ENCODE measurements around the gene SLC32A1.
A peak's percentile ranks its signal among the peaks of the same experiment; 100 is the strongest.

SLC32A1 gene

DNA sequence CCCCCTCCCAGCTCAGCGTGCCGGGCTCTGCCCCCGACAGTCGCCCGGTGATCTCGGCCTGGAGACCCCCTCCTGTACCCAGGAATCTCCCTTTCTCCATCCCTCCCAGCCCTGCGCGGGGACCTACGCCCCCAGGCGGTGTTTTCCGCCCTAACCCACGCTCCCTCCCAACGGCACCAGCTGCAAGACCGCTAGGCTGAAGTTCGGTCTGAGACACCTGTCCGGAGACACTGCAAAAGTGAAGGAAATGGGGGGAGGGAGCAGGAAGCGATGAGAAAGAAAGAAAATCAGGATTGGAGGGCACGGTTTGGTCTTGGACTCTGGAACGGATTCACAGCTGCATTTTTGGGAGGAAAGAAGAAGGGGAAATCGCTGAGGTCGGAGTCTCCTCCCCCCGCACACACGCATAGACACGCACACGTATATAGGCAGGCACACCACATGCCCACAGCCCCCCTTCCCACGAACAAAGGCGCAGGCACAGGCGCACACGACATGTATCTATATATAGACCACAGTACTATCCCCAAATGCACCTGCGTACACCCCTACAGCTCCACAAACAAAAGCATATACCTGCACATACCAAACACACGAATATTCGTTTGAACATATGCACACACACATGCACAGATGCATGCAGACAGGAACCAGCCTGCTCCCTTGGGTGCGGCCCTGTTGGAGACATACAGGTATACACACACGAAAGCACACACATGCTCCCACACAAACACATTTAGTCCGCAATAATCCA, 1.0 kb downstream of the SLC32A1 start:
- DNase-seq (ENCODE audit: low read depth): no peak

DNA sequence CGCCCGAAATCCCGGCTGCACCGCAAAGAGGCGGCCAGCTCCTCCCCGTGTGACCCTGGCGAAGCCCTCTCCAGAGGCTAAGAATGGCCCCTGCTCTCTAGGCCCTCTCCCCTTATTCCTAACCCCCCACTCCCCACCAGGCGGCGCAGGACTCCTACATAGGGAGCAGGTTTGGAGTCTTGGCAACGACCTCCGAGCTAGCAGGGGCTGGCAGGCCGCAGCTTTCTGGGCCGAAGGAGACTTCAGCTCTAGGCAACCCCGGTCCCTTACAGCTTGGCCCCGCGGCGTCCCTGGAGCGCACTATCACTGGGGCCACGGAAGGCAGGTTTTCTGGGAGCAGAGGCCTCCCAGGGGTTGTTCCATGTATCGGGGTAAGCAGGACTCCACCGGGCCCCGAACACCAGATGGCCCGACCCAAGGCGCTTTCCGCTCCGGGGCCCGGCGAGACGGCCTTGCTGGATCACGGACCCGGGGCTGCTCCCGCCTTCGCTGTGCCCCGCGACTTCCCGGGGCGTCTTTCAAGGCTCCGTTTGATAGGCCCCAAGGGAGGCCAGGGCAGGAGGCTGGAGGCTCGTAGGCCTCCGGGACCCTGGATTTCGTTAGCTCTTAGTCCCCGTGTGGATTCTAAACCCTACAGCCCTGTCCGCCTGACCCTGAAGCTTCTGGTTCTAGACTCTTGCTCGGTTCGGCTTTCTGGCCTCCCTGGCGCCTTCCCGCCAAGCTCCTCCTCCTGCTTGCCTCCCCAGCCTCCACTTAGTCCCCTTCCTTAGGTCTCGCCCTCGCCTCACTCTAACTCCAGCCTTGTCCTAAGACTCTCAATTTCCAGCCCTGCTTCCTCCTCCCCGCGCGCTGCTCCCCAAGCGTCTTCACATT, 1.9 kb downstream of the SLC32A1 start:
- DNase-seq (ENCODE audit: low read depth): peak; percentile 76

DNA sequence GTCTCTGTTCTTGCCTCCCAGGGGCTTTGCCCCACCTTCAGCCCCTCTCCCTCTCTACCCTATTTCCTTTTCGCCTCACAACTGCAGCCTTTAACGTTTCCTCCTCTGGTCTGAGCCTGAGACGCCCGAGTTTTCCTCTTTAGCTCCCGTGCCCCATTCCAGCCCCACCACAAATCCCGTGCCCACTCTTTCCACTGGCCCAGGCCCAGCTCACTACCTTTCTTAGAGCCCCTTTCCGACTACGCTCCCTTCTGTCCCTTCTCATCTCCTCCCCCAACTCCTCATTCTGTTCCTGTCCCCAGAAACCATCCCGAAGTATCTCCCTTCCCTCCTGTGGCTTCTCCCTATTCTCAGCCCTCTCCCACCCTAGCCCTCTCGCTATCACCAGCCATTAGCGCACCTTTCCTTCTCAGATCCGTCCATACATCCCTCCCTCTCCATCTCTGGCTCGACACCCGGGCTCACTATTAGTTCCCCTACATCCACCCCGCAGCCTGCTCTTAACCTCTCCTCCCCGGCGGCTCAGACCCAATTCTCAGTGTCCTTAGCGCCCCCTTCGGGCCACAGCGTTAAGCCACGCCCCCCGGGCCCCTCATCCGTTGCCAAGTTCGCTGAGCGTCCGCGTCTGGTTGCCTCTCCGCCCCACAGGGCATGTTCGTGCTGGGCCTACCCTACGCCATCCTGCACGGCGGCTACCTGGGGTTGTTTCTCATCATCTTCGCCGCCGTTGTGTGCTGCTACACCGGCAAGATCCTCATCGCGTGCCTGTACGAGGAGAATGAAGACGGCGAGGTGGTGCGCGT, 2.7 kb downstream of the SLC32A1 start:
- peak; percentile 43 for DNase-seq (ENCODE audit: low read depth)

DNA sequence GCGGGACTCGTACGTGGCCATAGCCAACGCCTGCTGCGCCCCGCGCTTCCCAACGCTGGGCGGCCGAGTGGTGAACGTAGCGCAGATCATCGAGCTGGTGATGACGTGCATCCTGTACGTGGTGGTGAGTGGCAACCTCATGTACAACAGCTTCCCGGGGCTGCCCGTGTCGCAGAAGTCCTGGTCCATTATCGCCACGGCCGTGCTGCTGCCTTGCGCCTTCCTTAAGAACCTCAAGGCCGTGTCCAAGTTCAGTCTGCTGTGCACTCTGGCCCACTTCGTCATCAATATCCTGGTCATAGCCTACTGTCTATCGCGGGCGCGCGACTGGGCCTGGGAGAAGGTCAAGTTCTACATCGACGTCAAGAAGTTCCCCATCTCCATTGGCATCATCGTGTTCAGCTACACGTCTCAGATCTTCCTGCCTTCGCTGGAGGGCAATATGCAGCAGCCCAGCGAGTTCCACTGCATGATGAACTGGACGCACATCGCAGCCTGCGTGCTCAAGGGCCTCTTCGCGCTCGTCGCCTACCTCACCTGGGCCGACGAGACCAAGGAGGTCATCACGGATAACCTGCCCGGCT, 3.4 kb downstream of the SLC32A1 start:
- no peak for DNase-seq (ENCODE audit: low read depth)

DNA sequence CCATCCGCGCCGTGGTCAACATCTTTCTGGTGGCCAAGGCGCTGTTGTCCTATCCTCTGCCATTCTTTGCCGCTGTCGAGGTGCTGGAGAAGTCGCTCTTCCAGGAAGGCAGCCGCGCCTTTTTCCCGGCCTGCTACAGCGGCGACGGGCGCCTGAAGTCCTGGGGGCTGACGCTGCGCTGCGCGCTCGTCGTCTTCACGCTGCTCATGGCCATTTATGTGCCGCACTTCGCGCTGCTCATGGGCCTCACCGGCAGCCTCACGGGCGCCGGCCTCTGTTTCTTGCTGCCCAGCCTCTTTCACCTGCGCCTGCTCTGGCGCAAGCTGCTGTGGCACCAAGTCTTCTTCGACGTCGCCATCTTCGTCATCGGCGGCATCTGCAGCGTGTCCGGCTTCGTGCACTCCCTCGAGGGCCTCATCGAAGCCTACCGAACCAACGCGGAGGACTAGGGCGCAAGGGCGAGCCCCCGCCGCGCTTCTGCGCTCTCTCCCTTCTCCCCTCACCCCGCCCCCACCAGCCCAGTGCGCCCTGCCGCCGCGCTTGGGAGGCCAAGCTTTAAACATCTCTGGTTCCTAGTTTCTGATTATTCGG, 4.0 kb downstream of the SLC32A1 start:
- DNase-seq (ENCODE audit: low read depth): no peak

DNA sequence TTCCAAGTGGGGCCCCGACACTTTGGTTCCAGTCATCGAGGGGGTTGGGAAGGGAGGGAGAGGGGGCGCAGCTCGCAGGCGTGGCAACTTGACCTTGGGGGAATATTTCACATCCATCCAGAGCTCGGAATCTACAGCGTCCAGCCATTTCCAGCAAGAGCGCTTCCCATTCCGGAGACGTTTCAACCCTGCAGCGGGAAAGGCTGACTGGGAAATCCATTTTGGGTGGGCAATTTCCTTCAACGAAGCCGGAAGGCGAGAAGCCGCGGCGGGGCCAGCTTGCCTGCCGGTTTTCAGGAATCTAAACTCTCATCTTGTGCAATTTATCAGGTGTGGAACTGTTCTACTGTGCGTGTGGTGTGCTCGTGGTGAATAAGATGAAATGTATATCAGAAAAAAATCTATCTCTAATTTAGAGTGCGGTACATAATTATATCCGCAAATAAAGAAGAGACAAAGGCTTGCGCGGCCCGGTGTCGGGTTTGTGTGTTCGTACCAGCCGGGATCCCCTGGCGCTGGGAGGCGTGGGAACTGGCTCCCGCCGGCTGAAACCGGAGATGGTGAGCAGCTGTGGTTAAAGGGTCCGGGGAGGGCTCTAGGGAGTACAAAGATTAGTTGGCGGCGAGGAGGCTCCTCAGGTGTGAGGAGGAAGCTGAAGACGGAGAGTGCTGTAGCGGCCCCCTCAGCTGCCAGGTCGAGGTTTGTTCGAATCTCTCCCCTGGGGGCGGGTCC, 4.8 kb downstream of the SLC32A1 start:
- no peak for DNase-seq (ENCODE audit: low read depth)

DNA sequence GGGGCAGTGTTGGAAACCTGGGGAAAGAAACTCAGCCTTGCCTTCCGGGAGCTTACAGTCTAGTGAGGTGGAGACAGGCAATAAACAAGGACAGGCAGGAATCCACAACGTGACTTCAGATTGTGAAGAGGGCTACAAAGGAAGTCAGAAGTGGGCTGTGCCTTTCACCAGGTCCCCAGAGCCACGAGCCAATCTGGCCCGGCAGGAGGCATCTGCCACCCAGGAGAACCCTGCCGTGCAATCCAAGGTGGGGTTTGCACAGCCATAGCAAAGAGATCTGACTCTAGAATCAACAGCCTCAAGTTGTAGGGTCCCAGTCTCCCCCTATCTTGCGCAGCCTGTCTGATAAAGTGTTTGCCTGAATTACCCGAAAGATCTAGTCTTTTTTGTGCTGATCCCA, 5.5 kb downstream of the SLC32A1 start:
- no peak for DNase-seq (ENCODE audit: low read depth)

DNA sequence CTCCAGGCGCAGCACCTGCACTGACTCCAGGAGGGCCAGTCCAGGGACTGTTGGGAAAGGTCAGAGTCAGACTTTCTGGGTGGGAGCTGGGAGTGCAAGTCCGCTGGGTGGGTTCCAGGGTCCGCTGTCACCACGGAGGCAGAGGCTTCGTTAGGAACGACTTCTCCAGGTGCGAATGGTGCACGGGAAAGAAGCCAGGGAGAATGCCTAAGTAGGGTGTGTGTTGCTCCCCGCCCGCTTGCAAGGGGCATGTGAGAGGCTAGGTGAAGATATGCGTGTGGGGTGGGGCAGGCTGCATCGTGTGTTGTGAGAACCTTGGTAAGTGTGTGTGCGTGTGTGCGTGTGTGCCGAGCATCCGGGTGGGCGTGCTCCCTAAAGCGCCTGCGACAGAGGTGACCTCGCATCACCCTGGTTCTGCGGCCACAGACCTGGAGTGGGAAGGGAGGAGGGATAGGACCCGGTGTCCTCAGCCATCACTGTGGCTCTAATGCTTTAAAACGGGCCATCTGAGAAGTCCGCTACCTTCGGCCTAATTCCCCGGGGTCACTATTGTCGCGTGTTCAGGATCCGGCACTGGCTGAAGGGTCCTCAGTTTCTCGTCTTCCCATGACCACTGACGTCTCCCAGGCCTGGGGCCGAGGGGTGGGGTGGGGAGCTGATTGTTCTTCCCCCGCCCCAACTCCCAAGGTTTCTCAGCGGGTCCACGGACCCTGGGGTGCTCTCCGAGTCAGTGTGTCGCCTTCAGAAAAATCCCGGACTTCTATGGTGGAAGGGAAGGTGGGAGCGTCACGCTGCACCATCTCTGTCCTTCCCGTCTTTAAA, 6.1 kb downstream of the SLC32A1 start:
- no peak for DNase-seq (ENCODE audit: low read depth)

DNA sequence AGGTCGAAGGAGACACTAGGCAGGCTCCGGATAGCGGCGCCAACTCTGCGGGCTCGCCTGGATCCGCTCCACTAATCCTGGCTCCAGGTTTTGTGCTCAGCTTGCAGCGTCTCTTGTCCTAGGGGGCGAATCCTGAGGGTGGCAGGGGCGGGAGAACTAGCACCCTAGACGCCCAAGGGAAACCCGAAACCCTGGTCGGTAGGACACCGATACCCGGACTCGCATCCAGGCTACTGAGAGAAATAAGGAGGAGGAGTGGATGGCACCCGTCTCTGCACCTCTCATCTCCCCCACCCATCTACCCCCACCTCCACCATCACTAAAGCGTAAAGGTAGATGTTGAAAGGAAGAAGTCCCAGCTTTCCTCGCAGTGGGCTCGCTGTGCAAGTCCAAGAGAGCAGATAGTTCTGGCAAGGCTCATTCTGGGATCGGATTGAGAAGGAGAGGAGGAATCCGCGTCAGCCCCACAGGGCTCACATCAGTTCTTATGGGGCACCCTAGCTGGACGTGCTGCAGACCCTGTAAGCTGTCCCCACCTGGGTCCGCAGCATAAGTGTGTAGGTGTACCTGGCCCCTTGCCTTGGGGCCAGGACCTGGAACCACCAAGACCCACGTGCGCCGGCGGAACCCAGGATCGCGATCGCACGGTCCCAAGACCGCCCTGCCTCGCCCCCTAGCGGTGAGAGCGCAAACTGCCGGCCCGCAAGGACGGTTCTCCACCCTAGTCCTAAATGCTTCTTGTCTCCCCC, 6.9 kb downstream of the SLC32A1 start:
- peak; percentile 65 for DNase-seq (ENCODE audit: low read depth)

DNA sequence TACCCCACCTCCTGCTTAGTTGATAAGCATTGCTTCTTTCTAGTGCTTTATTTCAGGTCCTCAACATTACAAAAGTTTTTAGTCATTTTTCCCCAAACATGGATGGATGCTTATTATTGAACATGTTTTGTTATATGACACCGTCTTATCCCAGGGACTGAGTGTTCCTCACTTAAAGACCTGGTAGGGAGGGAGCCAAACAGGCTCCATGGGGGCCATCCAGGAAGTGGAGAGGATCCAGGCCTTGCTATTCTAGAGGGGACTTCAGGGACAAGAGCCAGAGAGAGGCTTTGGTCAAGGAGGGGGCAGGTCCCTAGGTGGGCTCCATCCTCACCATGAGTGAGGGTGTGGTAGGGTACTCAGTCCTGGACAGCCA, 7.4 kb downstream of the SLC32A1 start:
- DNase-seq (ENCODE audit: low read depth): no peak

DNA sequence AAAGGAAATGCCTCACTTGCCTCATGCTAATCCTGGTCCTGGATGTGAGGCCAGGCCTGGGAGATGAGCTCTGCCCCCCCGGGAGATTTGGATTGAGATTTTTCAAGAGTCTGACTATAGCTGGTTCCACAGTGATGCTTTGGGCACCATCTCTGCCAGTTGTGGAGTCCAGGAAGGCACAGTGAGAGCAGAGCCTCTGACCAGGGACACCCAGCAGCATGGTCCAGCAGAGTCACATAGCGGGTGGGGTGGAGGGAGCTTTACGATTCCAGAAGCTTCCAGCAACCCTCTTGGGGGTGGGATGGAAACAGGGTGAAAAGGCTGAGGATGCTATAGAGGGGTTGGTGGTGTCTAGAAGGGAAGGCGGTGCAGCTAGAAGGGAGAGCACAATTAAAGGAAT, 8.7 kb downstream of the SLC32A1 start:
- no peak for DNase-seq (ENCODE audit: low read depth)

DNA sequence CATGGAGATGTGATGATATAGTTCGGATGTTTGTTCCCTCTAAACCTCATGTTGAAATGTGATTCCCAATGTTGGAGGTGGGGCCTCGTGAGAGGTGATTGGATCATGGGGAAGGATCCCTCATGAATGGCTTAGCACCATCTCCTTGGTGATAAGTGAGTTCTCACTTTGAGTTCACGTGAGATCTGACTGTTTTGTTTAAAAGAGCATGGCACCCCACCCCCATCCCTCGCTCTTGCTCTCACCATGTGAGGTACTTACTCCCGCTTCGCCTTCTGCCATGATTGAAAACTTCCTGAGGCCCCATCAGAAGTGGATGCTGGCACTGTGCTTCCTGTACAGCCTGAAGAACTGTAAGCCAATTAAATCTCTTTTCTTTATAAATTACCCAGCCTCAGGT, 10.9 kb downstream of the SLC32A1 start:
- DNase-seq (ENCODE audit: low read depth): no peak

DNA sequence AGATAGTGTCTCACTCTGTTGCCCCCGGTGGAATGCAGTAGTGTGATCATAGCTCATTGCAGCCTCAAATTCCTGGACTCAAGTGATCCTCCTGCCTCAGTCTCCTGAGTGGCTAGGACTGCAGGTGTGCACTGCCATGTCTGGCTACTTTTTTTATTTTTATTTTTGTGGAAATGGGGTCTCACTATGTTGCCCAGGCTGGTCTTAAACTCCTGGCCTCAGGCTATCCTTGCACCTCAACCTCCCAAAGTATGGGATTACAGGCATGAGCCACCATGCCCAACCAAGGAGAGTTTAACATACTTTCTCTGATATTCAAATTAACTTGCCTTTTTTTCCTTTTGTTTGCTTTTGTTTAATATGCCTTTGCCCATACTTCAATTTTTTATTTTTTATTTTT, 13.6 kb downstream of the SLC32A1 start:
- DNase-seq (ENCODE audit: low read depth): no peak

DNA sequence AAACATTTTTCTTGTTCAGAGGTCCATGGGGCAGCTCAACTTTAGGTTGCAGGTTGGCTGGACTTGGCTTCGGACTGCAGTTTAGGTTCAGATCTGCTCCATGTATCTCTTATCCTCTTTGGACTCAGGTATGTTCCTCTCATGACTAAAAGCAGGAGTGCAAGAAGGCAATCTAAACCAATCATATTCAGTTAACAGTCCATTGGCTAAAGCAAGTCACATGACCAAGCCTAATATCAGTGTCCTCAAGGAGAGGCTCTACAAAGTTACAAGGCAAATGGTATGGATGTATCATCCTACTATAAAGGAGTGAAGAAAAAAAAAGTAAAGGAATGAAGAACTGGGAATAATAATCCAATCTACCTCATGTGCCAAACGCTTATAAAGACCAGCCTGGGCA, 21.5 kb downstream of the SLC32A1 start:
- no peak for DNase-seq (ENCODE audit: low read depth)

DNA sequence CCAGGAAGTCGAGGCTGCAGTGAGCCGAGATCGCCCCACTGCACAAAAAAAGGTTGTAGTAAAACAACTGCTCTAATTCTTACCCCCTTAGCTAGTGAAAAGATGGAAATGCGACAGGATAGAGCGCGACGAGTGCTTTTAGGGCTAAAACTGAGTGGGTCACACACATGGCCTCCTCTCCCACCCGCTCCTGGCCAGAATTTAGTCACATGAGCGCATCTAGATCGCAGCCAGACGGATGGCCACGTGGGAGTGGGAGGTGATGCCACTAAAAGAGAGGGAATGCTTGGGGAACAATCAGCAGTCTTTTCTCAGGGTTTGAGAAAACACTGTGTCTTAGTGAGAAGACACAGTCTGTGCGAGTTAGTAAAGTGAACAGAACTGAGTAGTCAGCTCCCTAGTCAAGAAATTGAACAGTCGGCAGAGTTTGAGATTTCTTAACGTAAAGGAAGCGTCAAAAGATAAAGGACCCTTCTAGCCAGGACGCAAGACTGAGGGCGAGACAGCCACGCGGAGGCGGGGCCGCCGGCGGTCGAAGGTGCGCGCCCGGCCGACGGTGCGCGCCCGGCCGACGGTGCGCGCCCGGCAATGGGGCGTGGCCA, 23.3 kb downstream of the SLC32A1 start:
- DNase-seq (ENCODE audit: low read depth): no peak

DNA sequence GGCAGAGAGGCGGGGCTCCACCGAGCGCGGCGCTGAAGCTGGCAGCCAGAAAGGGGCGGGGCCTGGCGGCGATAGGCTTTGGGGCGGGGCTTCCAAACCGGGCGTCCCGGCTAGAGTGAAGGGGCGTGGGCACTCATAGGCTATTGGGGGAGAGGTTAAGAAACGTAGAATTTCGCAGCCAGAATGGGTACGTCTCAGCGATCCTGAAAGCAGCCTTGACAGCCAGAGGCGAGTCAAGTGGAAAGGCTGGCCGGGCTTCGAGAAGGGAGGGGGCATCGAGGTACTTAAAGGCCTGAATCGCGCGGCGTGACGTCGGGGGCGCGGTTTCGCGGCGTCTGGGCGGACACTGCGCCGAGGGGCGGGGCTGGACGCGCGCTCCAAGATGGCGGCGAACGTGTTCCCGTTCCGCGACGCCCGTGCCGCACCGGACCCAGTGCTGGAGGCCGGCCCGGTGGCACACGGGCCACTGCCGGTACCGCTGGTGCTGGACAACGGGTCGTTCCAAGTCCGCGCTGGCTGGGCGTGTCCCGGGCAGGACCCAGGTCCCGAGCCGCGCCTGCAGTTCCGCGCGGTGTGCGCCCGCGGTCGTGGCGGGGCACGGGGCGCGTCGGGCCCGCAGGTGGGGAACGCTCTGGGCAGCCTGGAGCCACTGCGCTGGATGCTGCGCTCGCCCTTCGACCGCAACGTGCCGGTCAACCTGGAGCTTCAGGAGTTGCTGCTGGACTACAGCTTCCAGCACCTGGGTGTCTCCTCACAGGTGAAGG, 24.0 kb downstream of the SLC32A1 start, which contains the start of gene ACTR5:
Gene ACTR5 (plus strand): TSS at position 364 of the 764 bp plus-strand sequence. CDS start 19 bp downstream, at position 383.
- peak; percentile 91 for DNase-seq (ENCODE audit: low read depth)

DNA sequence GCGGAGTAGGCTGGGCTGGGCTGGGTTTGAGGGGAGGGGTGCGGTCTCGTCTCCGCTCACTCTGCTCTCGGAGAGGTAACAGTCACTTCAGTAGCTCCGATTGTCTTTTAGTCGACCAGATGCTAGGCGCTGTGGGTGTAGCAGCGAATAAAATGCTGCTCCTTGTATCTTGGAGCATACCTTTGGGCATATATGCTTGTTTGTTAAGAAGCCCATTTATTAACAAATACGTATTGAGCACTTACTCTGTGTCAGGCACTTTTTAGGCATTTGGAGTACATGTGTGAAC, 24.5 kb downstream of the SLC32A1 start:
- peak; percentile 32 for DNase-seq (ENCODE audit: low read depth)

DNA sequence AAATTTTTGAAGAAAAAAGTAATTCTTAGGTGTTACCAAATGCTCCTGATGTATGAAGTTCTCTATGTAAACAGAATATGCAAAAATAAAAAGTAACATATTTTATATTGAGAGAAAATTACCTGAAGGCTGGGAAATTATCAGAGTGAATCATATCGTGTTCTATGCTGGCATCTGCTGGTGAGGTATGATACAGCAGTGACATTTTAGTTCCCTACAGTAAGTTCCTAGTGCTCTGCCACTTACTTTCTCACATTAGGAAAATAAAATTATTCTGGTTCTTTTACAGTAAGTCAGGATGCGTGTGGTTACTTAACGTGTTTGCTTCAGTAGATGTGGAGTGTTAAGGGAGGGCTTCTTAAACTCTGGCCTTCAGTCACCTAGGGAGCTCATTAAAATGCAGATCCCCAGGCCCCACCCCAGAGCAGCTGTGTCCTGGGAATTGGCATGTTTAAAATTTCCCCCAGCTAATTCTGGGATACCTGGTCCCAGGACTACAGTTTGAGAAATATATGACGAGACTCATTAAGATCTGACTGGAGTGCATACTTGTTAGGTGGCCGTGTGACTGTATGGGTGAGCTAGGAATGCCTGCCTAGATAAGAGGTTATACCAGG, 27.2 kb downstream of the SLC32A1 start:
- peak; percentile 68 for DNase-seq (ENCODE audit: low read depth)
